HepG2 (cell line): ENCODE measurements around the gene GMEB2. TPM values are rescaled to one million over a fixed set of nuclear protein-coding genes. Genes with fewer than 3 reads are reported as not detected.

Source experiments
- ADNP ChIP-seq: sonication (generic); formaldehyde crosslinking; IDR thresholded peaks from 2 replicates; pipeline ENCODE4 v1.4.0; 2020; ENCODE audit warnings: missing genetic modification reagents
- BRD4 ChIP-seq: sonication (generic); formaldehyde crosslinking; IDR thresholded peaks from 2 replicates; pipeline ENCODE4 v1.4.0; 2020; ENCODE audit warnings: missing genetic modification reagents
- ISL2 ChIP-seq: sonication (generic); formaldehyde crosslinking; IDR thresholded peaks from 2 replicates; pipeline ENCODE4 v1.5.0; 2020; ENCODE audit warnings: missing genetic modification reagents
- PHF5A ChIP-seq: IDR thresholded peaks from one replicate; pipeline ENCODE4 v1.6.1; 2018; ENCODE audit warnings: low read depth, missing genetic modification reagents; ENCODE audit not compliant: unreplicated experiment
- SIN3A ChIP-seq: IDR thresholded peaks from 2 replicates; pipeline ENCODE4 v1.6.1; 2011; ENCODE audit warnings: low read depth, mild to moderate bottlenecking, control low read depth, low read length, borderline replicate concordance
- SPEN ChIP-seq: sonication (generic); formaldehyde crosslinking; IDR thresholded peaks from 2 replicates; pipeline ENCODE4 v1.5.1; 2020; ENCODE audit warnings: low read depth, mild to moderate bottlenecking, missing genetic modification reagents
- XRCC5 ChIP-seq: fragments of 200-400 bp; formaldehyde crosslinking; optimal IDR thresholded peaks from 2 replicates; pipeline ENCODE3; 2017; ENCODE audit warnings: mild to moderate bottlenecking, low read length
- ZMYM2 ChIP-seq: sonication (generic); formaldehyde crosslinking; IDR thresholded peaks from 2 replicates; pipeline ENCODE4 v1.8.0; 2022; ENCODE audit warnings: mild to moderate bottlenecking, missing genetic modification reagents
- ZNF350 ChIP-seq: sonication (generic); formaldehyde crosslinking; IDR thresholded peaks from 2 replicates; pipeline ENCODE4 v1.4.0; 2020; ENCODE audit warnings: mild to moderate bottlenecking, low read depth, missing genetic modification reagents, borderline replicate concordance
- ZNF713 ChIP-seq: sonication (generic); formaldehyde crosslinking; IDR thresholded peaks from 2 replicates; pipeline ENCODE4 v1.4.0; 2020; ENCODE audit warnings: mild to moderate bottlenecking, missing genetic modification reagents
- polyA plus RNA-seq, 8 experiments: library from polyadenylated mRNA; depleted of rRNA in 3 of 8; stranded (reverse) in 7 of 8; unstranded in 1 of 8; fragments of >200 nt; fragmentation: Illumina TruSeq in 4 of 8; extraction: Trizol in 4 of 8; gene quantifications; 2 replicates each; pipeline versions ENCODE4 v1.2.1 to v1.2.3, GENCODE V29; 2011 to 2016; ENCODE audit warnings: low read depth in 4 of 8, missing spikeins in 1 of 8, mixed read lengths in 1 of 8; ENCODE audit not compliant: insufficient read depth in 1 of 8
- total RNA-seq, 5 experiments: library from RNA; depleted of rRNA; stranded (reverse); fragments of >200 nt; fragmentation: Illumina TruSeq; extraction: Trizol; gene quantifications; 2 replicates each; pipeline ENCODE4 v1.2.3, GENCODE V29; 2016; ENCODE audit warnings: low read depth in 1 of 5
- TF ChIP-seq, protein P1 (sequence below): sonication (generic); formaldehyde crosslinking; IDR thresholded peaks from 2 replicates; pipeline ENCODE4 v1.4.0; 2020; ENCODE audit warnings: missing genetic modification reagents
- TF ChIP-seq, protein P2 (sequence below): sonication (generic); formaldehyde crosslinking; IDR thresholded peaks from 2 replicates; pipeline ENCODE4 v1.4.0; 2020; ENCODE audit warnings: missing genetic modification reagents
- TF ChIP-seq, protein P3 (sequence below): sonication (generic); formaldehyde crosslinking; IDR thresholded peaks from 2 replicates; pipeline ENCODE4 v1.9.0; 2021; ENCODE audit warnings: mild to moderate bottlenecking, missing genetic modification reagents
- TF ChIP-seq, protein P4 (sequence below): sonication (generic); formaldehyde crosslinking; IDR thresholded peaks from 2 replicates; pipeline ENCODE4 v1.4.0; 2020; ENCODE audit warnings: missing genetic modification reagents, borderline replicate concordance

Gene GMEB2
- total and polyA plus RNA-seq, 2 of the 13 experiments (the other 11 are each of a cell fraction or from before 2014, with no cell fraction given) = 10.6 to 12.4 TPM

DNA sequence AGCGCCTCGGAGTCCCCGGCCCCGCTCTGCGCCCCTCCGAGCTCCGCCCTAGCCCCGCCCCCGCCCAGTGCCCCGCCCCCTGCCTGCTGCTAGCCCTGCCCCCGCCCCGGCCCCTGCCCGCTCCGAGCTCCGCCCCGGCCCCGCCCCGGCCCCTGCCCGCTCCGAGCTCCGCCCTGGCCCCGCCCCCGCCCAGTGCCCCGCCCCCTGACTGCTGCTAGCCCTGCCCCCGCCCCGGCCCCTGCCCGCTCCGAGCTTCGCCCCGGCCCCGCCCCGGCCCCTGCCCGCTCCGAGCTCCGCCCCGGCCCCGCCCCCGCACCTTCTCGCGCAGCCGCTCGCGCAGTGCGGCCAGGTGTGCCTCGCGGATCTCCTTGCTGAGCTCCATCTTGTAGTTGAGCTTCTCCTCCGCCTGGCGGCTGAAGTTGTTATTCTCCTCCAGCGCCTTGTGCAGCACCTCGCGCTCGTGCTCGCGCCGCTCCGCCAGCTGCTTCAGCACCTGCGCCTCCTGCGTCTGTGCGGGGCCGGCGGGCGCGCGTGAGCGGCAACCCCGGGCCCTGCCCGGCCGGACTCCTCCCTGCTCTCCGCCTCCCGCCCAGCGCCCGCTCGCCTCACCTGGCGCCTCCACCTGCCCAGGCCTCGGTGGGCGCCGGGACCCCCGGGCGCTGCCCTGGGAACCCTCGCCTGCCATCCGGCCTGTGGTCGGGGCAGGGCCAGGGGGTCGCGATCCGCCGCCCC is 15.1 kb upstream of the GMEB2 start (continued):
- TF ChIP-seq ZMYM2 (CRISPR knock-in tag) = no peak
- TF ChIP-seq ZNF713 (CRISPR knock-in tag) = no peak
- TF ChIP-seq, protein P1, sequence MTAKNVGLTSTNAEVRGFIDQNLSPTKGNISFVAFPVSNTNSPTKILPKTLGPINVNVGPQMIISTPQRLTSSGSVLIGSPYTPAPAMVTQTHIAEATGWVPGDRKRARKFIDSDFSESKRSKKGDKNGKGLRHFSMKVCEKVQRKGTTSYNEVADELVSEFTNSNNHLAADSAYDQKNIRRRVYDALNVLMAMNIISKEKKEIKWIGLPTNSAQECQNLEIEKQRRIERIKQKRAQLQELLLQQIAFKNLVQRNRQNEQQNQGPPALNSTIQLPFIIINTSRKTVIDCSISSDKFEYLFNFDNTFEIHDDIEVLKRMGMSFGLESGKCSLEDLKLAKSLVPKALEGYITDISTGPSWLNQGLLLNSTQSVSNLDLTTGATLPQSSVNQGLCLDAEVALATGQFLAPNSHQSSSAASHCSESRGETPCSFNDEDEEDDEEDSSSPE (CRISPR knock-in tag) = peak; percentile 39; the same call in 1 of the 2 replicates
- TF ChIP-seq, protein P2, sequence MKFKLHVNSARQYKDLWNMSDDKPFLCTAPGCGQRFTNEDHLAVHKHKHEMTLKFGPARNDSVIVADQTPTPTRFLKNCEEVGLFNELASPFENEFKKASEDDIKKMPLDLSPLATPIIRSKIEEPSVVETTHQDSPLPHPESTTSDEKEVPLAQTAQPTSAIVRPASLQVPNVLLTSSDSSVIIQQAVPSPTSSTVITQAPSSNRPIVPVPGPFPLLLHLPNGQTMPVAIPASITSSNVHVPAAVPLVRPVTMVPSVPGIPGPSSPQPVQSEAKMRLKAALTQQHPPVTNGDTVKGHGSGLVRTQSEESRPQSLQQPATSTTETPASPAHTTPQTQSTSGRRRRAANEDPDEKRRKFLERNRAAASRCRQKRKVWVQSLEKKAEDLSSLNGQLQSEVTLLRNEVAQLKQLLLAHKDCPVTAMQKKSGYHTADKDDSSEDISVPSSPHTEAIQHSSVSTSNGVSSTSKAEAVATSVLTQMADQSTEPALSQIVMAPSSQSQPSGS (CRISPR knock-in tag) = peak; percentile 44; the same call in 1 of the 2 replicates
- no peak for TF ChIP-seq ADNP (CRISPR knock-in tag)
- TF ChIP-seq SPEN = peak; percentile 79
- no peak for TF ChIP-seq XRCC5
- no peak for TF ChIP-seq SIN3A
- TF ChIP-seq ISL2 (CRISPR knock-in tag) = no peak
- TF ChIP-seq, protein P3, sequence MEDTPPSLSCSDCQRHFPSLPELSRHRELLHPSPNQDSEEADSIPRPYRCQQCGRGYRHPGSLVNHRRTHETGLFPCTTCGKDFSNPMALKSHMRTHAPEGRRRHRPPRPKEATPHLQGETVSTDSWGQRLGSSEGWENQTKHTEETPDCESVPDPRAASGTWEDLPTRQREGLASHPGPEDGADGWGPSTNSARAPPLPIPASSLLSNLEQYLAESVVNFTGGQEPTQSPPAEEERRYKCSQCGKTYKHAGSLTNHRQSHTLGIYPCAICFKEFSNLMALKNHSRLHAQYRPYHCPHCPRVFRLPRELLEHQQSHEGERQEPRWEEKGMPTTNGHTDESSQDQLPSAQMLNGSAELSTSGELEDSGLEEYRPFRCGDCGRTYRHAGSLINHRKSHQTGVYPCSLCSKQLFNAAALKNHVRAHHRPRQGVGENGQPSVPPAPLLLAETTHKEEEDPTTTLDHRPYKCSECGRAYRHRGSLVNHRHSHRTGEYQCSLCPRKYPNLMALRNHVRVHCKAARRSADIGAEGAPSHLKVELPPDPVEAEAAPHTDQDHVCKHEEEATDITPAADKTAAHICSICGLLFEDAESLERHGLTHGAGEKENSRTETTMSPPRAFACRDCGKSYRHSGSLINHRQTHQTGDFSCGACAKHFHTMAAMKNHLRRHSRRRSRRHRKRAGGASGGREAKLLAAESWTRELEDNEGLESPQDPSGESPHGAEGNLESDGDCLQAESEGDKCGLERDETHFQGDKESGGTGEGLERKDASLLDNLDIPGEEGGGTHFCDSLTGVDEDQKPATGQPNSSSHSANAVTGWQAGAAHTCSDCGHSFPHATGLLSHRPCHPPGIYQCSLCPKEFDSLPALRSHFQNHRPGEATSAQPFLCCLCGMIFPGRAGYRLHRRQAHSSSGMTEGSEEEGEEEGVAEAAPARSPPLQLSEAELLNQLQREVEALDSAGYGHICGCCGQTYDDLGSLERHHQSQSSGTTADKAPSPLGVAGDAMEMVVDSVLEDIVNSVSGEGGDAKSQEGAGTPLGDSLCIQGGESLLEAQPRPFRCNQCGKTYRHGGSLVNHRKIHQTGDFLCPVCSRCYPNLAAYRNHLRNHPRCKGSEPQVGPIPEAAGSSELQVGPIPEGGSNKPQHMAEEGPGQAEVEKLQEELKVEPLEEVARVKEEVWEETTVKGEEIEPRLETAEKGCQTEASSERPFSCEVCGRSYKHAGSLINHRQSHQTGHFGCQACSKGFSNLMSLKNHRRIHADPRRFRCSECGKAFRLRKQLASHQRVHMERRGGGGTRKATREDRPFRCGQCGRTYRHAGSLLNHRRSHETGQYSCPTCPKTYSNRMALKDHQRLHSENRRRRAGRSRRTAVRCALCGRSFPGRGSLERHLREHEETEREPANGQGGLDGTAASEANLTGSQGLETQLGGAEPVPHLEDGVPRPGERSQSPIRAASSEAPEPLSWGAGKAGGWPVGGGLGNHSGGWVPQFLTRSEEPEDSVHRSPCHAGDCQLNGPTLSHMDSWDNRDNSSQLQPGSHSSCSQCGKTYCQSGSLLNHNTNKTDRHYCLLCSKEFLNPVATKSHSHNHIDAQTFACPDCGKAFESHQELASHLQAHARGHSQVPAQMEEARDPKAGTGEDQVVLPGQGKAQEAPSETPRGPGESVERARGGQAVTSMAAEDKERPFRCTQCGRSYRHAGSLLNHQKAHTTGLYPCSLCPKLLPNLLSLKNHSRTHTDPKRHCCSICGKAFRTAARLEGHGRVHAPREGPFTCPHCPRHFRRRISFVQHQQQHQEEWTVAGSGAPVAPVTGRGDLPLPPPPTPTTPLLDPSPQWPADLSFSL (CRISPR knock-in tag) = 0 out of 2 replicates have a peak, but pooled peaks have one; percentile 20
- TF ChIP-seq, protein P4, sequence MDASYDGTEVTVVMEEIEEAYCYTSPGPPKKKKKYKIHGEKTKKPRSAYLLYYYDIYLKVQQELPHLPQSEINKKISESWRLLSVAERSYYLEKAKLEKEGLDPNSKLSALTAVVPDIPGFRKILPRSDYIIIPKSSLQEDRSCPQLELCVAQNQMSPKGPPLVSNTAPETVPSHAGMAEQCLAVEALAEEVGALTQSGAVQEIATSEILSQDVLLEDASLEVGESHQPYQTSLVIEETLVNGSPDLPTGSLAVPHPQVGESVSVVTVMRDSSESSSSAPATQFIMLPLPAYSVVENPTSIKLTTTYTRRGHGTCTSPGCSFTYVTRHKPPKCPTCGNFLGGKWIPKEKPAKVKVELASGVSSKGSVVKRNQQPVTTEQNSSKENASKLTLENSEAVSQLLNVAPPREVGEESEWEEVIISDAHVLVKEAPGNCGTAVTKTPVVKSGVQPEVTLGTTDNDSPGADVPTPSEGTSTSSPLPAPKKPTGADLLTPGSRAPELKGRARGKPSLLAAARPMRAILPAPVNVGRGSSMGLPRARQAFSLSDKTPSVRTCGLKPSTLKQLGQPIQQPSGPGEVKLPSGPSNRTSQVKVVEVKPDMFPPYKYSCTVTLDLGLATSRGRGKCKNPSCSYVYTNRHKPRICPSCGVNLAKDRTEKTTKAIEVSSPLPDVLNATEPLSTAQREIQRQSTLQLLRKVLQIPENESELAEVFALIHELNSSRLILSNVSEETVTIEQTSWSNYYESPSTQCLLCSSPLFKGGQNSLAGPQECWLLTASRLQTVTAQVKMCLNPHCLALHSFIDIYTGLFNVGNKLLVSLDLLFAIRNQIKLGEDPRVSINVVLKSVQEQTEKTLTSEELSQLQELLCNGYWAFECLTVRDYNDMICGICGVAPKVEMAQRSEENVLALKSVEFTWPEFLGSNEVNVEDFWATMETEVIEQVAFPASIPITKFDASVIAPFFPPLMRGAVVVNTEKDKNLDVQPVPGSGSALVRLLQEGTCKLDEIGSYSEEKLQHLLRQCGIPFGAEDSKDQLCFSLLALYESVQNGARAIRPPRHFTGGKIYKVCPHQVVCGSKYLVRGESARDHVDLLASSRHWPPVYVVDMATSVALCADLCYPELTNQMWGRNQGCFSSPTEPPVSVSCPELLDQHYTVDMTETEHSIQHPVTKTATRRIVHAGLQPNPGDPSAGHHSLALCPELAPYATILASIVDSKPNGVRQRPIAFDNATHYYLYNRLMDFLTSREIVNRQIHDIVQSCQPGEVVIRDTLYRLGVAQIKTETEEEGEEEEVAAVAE (CRISPR knock-in tag) = no peak
- TF ChIP-seq ZNF350 = 0 out of 2 replicates have a peak, but pooled peaks have one; percentile 0
- no peak for TF ChIP-seq BRD4 (CRISPR knock-in tag)
- TF ChIP-seq PHF5A (CRISPR knock-in tag) = peak; percentile 38
